ENCODE data around the gene NR4A1. TPM values are rescaled to one million over a fixed set of nuclear protein-coding genes. Genes with fewer than 3 reads are reported as not detected.
A peak's percentile ranks its signal among the peaks of the same experiment; 100 is the strongest.

Gene NR4A1
- total and polyA plus RNA-seq, 10 of the 15 experiments (the other 5 are each of a cell fraction or from before 2014, with no cell fraction given) = 0.05 to 7.9 (median 2.2) TPM; not detected in 1

- TF ChIP-seq ZBTB11 (CRISPR knock-in tag; IDR thresholded peaks at IDR 0.05) (no peak), FOXK2 (IDR thresholded peaks at IDR 0.05) (no peak), CHD1 (IDR thresholded peaks at IDR 0.05; ENCODE audit: low read depth, low read length) (no peak), NFIC (IDR thresholded peaks at IDR 0.05; ENCODE audit: low read depth, low read length) (no peak), TCF12 (IDR thresholded peaks at IDR 0.05; ENCODE audit: low read depth, low read length) (peak; percentile 58; the same call in 1 of the 2 replicates), BHLHE40 (IDR thresholded peaks at IDR 0.05; ENCODE audit: borderline replicate concordance in 1 of 2, low read depth in 2 of 2, low read length in 1 of 2) (peak in 1 of 2 experiments; percentile 77; a peak in 2 of 4 replicates), KAT2A (conservative IDR thresholded peaks at IDR 0.05; ENCODE audit: control insufficient read depth, low read depth, low read length) (no peak), REST (IDR thresholded peaks at IDR 0.05; ENCODE audit: low read depth, low read length) (no peak), MYC (IDR thresholded peaks at IDR 0.05; ENCODE audit: insufficient read depth, insufficient read length, insufficient replicate concordance, low read length, severe bottlenecking) (no peak), SUPT20H (IDR thresholded peaks at IDR 0.05; ENCODE audit: borderline replicate concordance, control insufficient read depth, low read depth, low read length) (no peak), JUNB (IDR thresholded peaks at IDR 0.05) (no peak), CREM (IDR thresholded peaks at IDR 0.05; ENCODE audit: low read depth) (peak; percentile 83), CHD4 (IDR thresholded peaks at IDR 0.05) (no peak), DPF2 (IDR thresholded peaks at IDR 0.05) (no peak; the same call in 1 of the 2 replicates), IKZF2 (IDR thresholded peaks at IDR 0.05) (peak; percentile 62 to 67), ZBED1 (IDR thresholded peaks at IDR 0.05; ENCODE audit: borderline replicate concordance) (no peak), SP1 (IDR thresholded peaks at IDR 0.05; ENCODE audit: low read depth, low read length) (peak; percentile 67), BCL11A (IDR thresholded peaks at IDR 0.05; ENCODE audit: low read depth, low read length) (no peak), NRF1 (conservative IDR thresholded peaks at IDR 0.05; ENCODE audit: low read depth, low read length) (no peak), FOXM1 (IDR thresholded peaks at IDR 0.05; ENCODE audit: low read depth, low read length) (no peak), JUND (IDR thresholded peaks at IDR 0.05; ENCODE audit: low read depth, low read length) (peak; percentile 66; the same call in 1 of the 2 replicates), MTA3 (IDR thresholded peaks at IDR 0.05; ENCODE audit: borderline replicate concordance, low read length) (no peak), ZNF217 (IDR thresholded peaks at IDR 0.05) (no peak)
Measured at GRCh38 chr12:52032804-52033445, 18.3 kb upstream of the NR4A1 start (continued).
